Measurements from ENCODE around the gene CD164. TPM values are rescaled to one million over a fixed set of nuclear protein-coding genes. Genes with fewer than 3 reads are reported as not detected.

CD164 gene
- total and polyA plus RNA-seq, 2 of the 13 experiments (the other 11 are each of a cell fraction or from before 2014, with no cell fraction given), result 222 to 293 TPM

DNA sequence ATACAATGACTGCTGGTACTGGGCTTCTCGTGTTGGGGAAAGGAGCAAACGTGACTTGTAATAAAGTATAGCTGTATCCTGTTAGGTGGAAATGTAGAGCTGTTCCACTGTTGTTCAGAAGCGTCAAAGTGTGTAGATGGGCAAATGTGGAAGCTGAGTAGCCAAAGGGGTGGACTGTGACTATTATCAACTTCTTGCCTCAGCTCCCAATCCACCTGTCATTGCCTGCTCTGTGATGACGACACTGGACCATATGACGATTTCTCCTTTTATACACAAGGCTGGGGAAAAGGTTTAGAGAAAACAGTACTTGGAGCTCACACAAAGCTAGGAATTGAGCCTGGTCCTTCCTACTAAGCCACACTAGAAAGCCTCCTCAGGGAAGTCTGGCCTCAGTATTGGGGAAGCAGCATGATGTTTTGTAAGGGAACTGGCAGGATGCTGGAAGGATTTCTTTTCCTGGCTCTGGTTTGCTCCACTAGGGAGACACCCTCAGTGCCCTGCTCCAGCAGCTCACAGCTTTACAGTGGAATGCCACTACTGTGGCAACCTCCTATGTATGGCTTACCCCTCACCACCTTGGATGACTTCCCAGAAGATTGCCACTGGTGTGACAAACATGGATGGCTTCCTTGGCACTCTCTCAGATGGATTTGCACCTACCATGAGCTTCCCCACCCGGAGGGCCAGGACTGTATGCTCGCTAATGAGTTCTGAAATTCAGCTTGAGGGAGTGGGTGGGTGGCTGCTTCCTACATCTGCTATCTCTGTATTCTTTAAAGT, 20.0 kb downstream of the CD164 start:
- intact Hi-C loops (cut with micrococcal nuclease; ENCODE audit: unreplicated experiment), result loop anchor here (5.0 kb wide), 1 partner anchor 65 kb away; no protein-coding TSS in a partner anchor
- Histone ChIP-seq H3K4me2 (ENCODE audit: low read depth, low read length) (no peak overlapping the region), H4K20me1 (ENCODE audit: insufficient read depth, low read length) (peaks cover 6% of the 10 kb centered on the region; the same call in 1 of the 2 replicates), H3K36me3 (replicated peaks in 1 of 2; ENCODE audit: control insufficient read depth in 1 of 2, insufficient read depth in 2 of 2, low read length in 2 of 2) (peaks cover 3 to 42% of the 10 kb centered on the region in 2 experiments), H3K79me2 (ENCODE audit: insufficient read depth, low read length) (no peaks in the 10 kb centered on the region), H3K9ac (ENCODE audit: insufficient read depth, low read depth, low read length) (no peak overlapping the region), H3K27me3 (ENCODE audit: control insufficient read depth in 1 of 2, insufficient read depth in 2 of 2, low read length in 2 of 2) (no peaks in the 10 kb centered on the region), H3K9me3 (ENCODE audit: low read length) (peaks cover 8% of the 10 kb centered on the region; the same call in 1 of the 2 replicates), H2AFZ (ENCODE audit: low read length) (no peak overlapping the region), H3K4me3 (replicated peaks in 1 of 3; ENCODE audit: insufficient read depth in 1 of 3, low read depth in 2 of 3, low read length in 3 of 3) (no peak overlapping the region), H3K27ac (ENCODE audit: extremely low read length, insufficient read depth, low read length) (no peak overlapping the region), H3K4me1 (ENCODE audit: insufficient read depth, low read length) (no peaks in the 10 kb centered on the region)
- over 99% methylated on average over 7 of the region's 7 CpGs for WGBS (ENCODE audit: low lambda C conversion rate)
- BruUV-seq (replicated peaks), result no TSS peak
- TF ChIP-seq MIER3 (CRISPR knock-in tag; IDR thresholded peaks at IDR 0.05; ENCODE audit: borderline replicate concordance) (no peak), JARID2 (CRISPR knock-in tag; IDR thresholded peaks at IDR 0.05; ENCODE audit: insufficient replicate concordance) (no peak), ZMYM2 (CRISPR knock-in tag; IDR thresholded peaks at IDR 0.05) (no peak), DR1 (CRISPR knock-in tag; IDR thresholded peaks at IDR 0.05) (no peak), PRMT3 (CRISPR knock-in tag; IDR thresholded peaks at IDR 0.05; ENCODE audit: borderline replicate concordance, low read depth) (no peak)
- TF ChIP-seq, protein P1, sequence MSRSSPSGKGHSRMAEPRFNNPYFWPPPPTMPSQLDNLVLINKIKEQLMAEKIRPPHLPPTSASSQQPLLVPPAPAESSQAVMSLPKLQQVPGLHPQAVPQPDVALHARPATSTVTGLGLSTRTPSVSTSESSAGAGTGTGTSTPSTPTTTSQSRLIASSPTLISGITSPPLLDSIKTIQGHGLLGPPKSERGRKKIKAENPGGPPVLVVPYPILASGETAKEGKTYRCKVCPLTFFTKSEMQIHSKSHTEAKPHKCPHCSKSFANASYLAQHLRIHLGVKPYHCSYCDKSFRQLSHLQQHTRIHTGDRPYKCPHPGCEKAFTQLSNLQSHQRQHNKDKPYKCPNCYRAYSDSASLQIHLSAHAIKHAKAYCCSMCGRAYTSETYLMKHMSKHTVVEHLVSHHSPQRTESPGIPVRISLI (CRISPR knock-in tag; IDR thresholded peaks at IDR 0.05; ENCODE audit: borderline replicate concordance), result no peak
- TF ChIP-seq, protein P2, sequence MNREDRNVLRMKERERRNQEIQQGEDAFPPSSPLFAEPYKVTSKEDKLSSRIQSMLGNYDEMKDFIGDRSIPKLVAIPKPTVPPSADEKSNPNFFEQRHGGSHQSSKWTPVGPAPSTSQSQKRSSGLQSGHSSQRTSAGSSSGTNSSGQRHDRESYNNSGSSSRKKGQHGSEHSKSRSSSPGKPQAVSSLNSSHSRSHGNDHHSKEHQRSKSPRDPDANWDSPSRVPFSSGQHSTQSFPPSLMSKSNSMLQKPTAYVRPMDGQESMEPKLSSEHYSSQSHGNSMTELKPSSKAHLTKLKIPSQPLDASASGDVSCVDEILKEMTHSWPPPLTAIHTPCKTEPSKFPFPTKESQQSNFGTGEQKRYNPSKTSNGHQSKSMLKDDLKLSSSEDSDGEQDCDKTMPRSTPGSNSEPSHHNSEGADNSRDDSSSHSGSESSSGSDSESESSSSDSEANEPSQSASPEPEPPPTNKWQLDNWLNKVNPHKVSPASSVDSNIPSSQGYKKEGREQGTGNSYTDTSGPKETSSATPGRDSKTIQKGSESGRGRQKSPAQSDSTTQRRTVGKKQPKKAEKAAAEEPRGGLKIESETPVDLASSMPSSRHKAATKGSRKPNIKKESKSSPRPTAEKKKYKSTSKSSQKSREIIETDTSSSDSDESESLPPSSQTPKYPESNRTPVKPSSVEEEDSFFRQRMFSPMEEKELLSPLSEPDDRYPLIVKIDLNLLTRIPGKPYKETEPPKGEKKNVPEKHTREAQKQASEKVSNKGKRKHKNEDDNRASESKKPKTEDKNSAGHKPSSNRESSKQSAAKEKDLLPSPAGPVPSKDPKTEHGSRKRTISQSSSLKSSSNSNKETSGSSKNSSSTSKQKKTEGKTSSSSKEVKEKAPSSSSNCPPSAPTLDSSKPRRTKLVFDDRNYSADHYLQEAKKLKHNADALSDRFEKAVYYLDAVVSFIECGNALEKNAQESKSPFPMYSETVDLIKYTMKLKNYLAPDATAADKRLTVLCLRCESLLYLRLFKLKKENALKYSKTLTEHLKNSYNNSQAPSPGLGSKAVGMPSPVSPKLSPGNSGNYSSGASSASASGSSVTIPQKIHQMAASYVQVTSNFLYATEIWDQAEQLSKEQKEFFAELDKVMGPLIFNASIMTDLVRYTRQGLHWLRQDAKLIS (CRISPR knock-in tag; IDR thresholded peaks at IDR 0.05), result no peak
- FAIRE-seq, result no peak
- peak; percentile 38; the same call in 2 of the 3 replicates for ATAC-seq
- in situ Hi-C loops (cut with HindIII; ENCODE audit: extremely low pct_ligation_motif_present, low pct_unique_long_range_greater_than_20kb), result no loop called here
- DNase-seq (ENCODE audit: low spot score), result no peak
- ChIA-PET CTCF (ENCODE audit: low intra/inter-chr PET ratio, low total read pairs) (no interaction called here), POLR2A (interaction anchor here (0.7 to 1.2 kb wide), 2 partner anchors 8 to 21 kb away, joined by 3 read pairs; partner anchors contain the start of gene CD164)

All from HepG2 (cell line).